Breast epithelium (tissue), 3 donors: ENCODE data around the gene LRRC4C.

Source experiments
- CTCF ChIP-seq, 3 donors: fragments of 450-650 bp; IDR thresholded peaks; one replicate each; pipeline ENCODE4 v1.5.1; 2016 to 2017; ENCODE audit warnings: antibody characterized with exemption in 3 of 3, mild to moderate bottlenecking in 3 of 3, moderate library complexity in 3 of 3
- POLR2A ChIP-seq: fragments of 450-650 bp; IDR thresholded peaks from one replicate; pipeline ENCODE4 v1.6.1; 2016; ENCODE audit warnings: antibody characterized with exemption, mild to moderate bottlenecking, moderate library complexity

- TF ChIP-seq POLR2A: no peak
- TF ChIP-seq CTCF (IDR thresholded peaks at IDR 0.05): no peak
These were observed 889.4 kb downstream of the LRRC4C start for GRCh38 chr11:40569947-40570531.
